Osteoblast (primary cell): ENCODE measurements around the gene AADAT. TPM values are rescaled to one million over a fixed set of nuclear protein-coding genes. Genes with fewer than 3 reads are reported as not detected.

ENCODE experiments used
- DNase-seq: peaks from one replicate; pipeline ENCODE4 v3.0.0; 2011; ENCODE audit warnings: low spot score, mixed read lengths; ENCODE audit not compliant: insufficient read length; ENCODE audit errors: missing footprints
- H2AFZ ChIP-seq: 2 replicates; pipeline ENCODE4 v1.6.0; 2011; ENCODE audit warnings: mild to moderate bottlenecking, low read length
- H3K27ac ChIP-seq: 2 replicates; pipeline ENCODE4 v1.5.1; 2011; ENCODE audit warnings: mild to moderate bottlenecking, low read depth, low read length, moderate library complexity
- H3K27me3 ChIP-seq: 2 replicates; pipeline ENCODE4 v1.6.0; 2012; ENCODE audit warnings: mild to moderate bottlenecking, control low read depth, inconsistent platforms, low read length, moderate library complexity; ENCODE audit not compliant: insufficient read depth
- H3K36me3 ChIP-seq: 2 replicates; pipeline ENCODE4 v1.5.1; 2011; ENCODE audit warnings: mild to moderate bottlenecking, low read length, control low read depth, moderate library complexity; ENCODE audit not compliant: insufficient read depth
- H3K4me1 ChIP-seq: 2 replicates; pipeline ENCODE4 v1.5.1; 2011; ENCODE audit warnings: mild to moderate bottlenecking, low read length, control low read depth, moderate library complexity; ENCODE audit not compliant: insufficient read depth
- H3K4me2 ChIP-seq: 2 replicates; pipeline ENCODE4 v1.6.0; 2011; ENCODE audit warnings: mild to moderate bottlenecking, low read length; ENCODE audit not compliant: insufficient read depth
- H3K4me3 ChIP-seq: fragments of 200-600 bp; sonication (generic); 3 replicates; pipeline ENCODE4 v1.5.1; 2012; ENCODE audit warnings: mild to moderate bottlenecking, low read length, inconsistent platforms; ENCODE audit not compliant: insufficient read depth
- H3K79me2 ChIP-seq: 2 replicates; pipeline ENCODE4 v1.6.0; 2012; ENCODE audit warnings: mild to moderate bottlenecking, low read length, control low read depth, inconsistent platforms; ENCODE audit not compliant: insufficient read depth
- H3K9me3 ChIP-seq: 2 replicates; pipeline ENCODE4 v1.5.1; 2011; ENCODE audit warnings: low read depth, low read length, control low read depth
- H4K20me1 ChIP-seq: 2 replicates; pipeline ENCODE4 v1.6.0; 2012; ENCODE audit warnings: mild to moderate bottlenecking, low read length, control low read depth; ENCODE audit not compliant: insufficient read depth
- CTCF ChIP-seq: IDR thresholded peaks from 2 replicates; pipeline ENCODE4 v1.5.1; 2011; ENCODE audit warnings: mild to moderate bottlenecking, low read depth, low read length, moderate library complexity; ENCODE audit errors: extremely low read depth
- total RNA-seq: library from RNA; depleted of rRNA; stranded (reverse); fragments of >200 nt; gene quantifications from 2 replicates; pipeline ENCODE4 v1.2.3, GENCODE V29; 2012

The AADAT gene
- total RNA-seq, 1 donor, result 4.0 TPM

GRCh38 chr4:170057866-170058265 lies 31.9 kb downstream of the AADAT start:
- Histone ChIP-seq H2AFZ (no peak overlapping the region), H3K27ac (no peak overlapping the region), H3K27me3 (no peaks in the 10 kb centered on the region), H3K4me2 (no peak overlapping the region), H3K4me3 (no peak overlapping the region), H3K9me3 (no peaks in the 10 kb centered on the region), H3K36me3 (peaks cover 9% of the 10 kb centered on the region), H3K4me1 (no peaks in the 10 kb centered on the region), H3K79me2 (no peaks in the 10 kb centered on the region), H4K20me1 (no peaks in the 10 kb centered on the region)
- no peak for TF ChIP-seq CTCF
- DNase-seq, result no peak

- no peak overlapping the region for H2AFZ ChIP-seq
- no peak overlapping the region for H3K4me3 ChIP-seq
- no peaks in the 10 kb centered on the region for H3K27me3 ChIP-seq
- TF ChIP-seq CTCF, result no peak
- no peak overlapping the region for H3K27ac ChIP-seq
- H3K79me2 ChIP-seq, result no peaks in the 10 kb centered on the region
- no peaks in the 10 kb centered on the region for H3K36me3 ChIP-seq
- no peak overlapping the region for H3K4me2 ChIP-seq
- DNase-seq, result no peak
- H3K4me1 ChIP-seq, result no peaks in the 10 kb centered on the region
- H4K20me1 ChIP-seq, result no peaks in the 10 kb centered on the region
- no peaks in the 10 kb centered on the region for H3K9me3 ChIP-seq
Measured at GRCh38 chr4:170052919-170053318, 36.8 kb downstream of the AADAT start.

GRCh38 chr4:170051402-170051801 lies 38.4 kb downstream of the AADAT start:
- H3K27me3 ChIP-seq, result no peaks in the 10 kb centered on the region
- no peaks in the 10 kb centered on the region for H3K36me3 ChIP-seq
- no peaks in the 10 kb centered on the region for H4K20me1 ChIP-seq
- no peak for DNase-seq
- no peak overlapping the region for H3K27ac ChIP-seq
- H3K4me3 ChIP-seq, result no peak overlapping the region
- H3K4me1 ChIP-seq, result no peaks in the 10 kb centered on the region
- no peaks in the 10 kb centered on the region for H3K79me2 ChIP-seq
- H3K4me2 ChIP-seq, result no peak overlapping the region
- H2AFZ ChIP-seq, result no peak overlapping the region
- no peak for TF ChIP-seq CTCF
- no peaks in the 10 kb centered on the region for H3K9me3 ChIP-seq

GRCh38 chr4:170049766-170050165 lies 40.0 kb downstream of the AADAT start:
- no peak overlapping the region for H2AFZ ChIP-seq
- no peak overlapping the region for H3K4me3 ChIP-seq
- no peaks in the 10 kb centered on the region for H4K20me1 ChIP-seq
- H3K27me3 ChIP-seq, result no peaks in the 10 kb centered on the region
- no peak overlapping the region for H3K4me2 ChIP-seq
- H3K4me1 ChIP-seq, result no peaks in the 10 kb centered on the region
- H3K9me3 ChIP-seq, result no peaks in the 10 kb centered on the region
- no peaks in the 10 kb centered on the region for H3K79me2 ChIP-seq
- DNase-seq, result no peak
- H3K36me3 ChIP-seq, result no peaks in the 10 kb centered on the region
- no peak overlapping the region for H3K27ac ChIP-seq
- no peak for TF ChIP-seq CTCF
